A673 (cell line): Measurements from ENCODE around the gene FASN. TPM values are rescaled to one million over a fixed set of nuclear protein-coding genes. Genes with fewer than 3 reads are reported as not detected.

Experiments used
- BruUV-seq: library from RNA; stranded (reverse); fragments of 400-500 nt; replicated peaks from 2 replicates; lab custom pipeline; 2021; lab: Mats Ljungman, UMichigan
- CTCF ChIA-PET: fragments of 300-600 bp; sonication (Branson Sonifier 250); formaldehyde crosslinking; loops from one replicate; lab custom pipeline; 2022; ENCODE audit warnings: antibody characterized with exemption; lab: Charles Lee
- POLR2A ChIA-PET: fragments of 300-600 bp; sonication (Branson Sonifier 250); formaldehyde crosslinking; loops from one replicate; lab custom pipeline; 2022; ENCODE audit warnings: antibody characterized with exemption; ENCODE audit not compliant: low non-redundant PET; lab: Charles Lee
- DNase-seq: peaks from one replicate; pipeline ENCODE4 v3.0.0-alpha.2; 2015; ENCODE audit warnings: low spot score
- H3K27ac ChIP-seq: fragments of 200-600 bp; sonication (generic); 2 replicates; pipeline ENCODE4 v1.5.1; 2016; ENCODE audit warnings: mixed run types, low read depth, mild to moderate bottlenecking, mixed read lengths, antibody characterized with exemption, low read length; ENCODE audit not compliant: poor library complexity, severe bottlenecking
- H3K27me3 ChIP-seq: fragments of 200-600 bp; sonication (generic); replicated peaks from 2 replicates; pipeline ENCODE4 v1.6.1; 2017; ENCODE audit warnings: mixed run types, low read depth, mild to moderate bottlenecking, mixed read lengths, antibody characterized with exemption, low read length; ENCODE audit not compliant: insufficient read depth, poor library complexity
- H3K36me3 ChIP-seq: fragments of 200-600 bp; sonication (generic); 2 replicates; pipeline ENCODE4 v1.6.1; 2016; ENCODE audit warnings: mixed run types, mild to moderate bottlenecking, mixed read lengths, antibody characterized with exemption, low read length; ENCODE audit not compliant: insufficient read depth, poor library complexity, severe bottlenecking
- H3K4me1 ChIP-seq: fragments of 200-600 bp; sonication (generic); 2 replicates; pipeline ENCODE4 v1.6.1; 2017; ENCODE audit warnings: mixed run types, mild to moderate bottlenecking, mixed read lengths, antibody characterized with exemption, low read length; ENCODE audit not compliant: insufficient read depth, poor library complexity, severe bottlenecking
- H3K4me3 ChIP-seq: fragments of 200-600 bp; sonication (generic); 2 replicates; pipeline ENCODE4 v1.5.1; 2016; ENCODE audit warnings: low read depth, mixed run types, mild to moderate bottlenecking, mixed read lengths, low read length; ENCODE audit not compliant: poor library complexity, severe bottlenecking
- H3K9me3 ChIP-seq: fragments of 200-600 bp; sonication (generic); 2 replicates; pipeline ENCODE4 v1.6.1; 2016; ENCODE audit warnings: mixed run types, low read depth, mild to moderate bottlenecking, mixed read lengths, antibody characterized with exemption, low read length; ENCODE audit not compliant: poor library complexity, severe bottlenecking
- EZH2 ChIP-seq: fragments of 200-600 bp; sonication (generic); IDR thresholded peaks from 2 replicates; pipeline ENCODE4 v1.6.1; 2017; ENCODE audit warnings: borderline replicate concordance, low read depth, mild to moderate bottlenecking, mixed read lengths, antibody characterized with exemption, low read length; ENCODE audit not compliant: poor library complexity, severe bottlenecking
- intact Hi-C: fragments of 100-400 bp; cut with micrococcal nuclease; formaldehyde crosslinking; loops from one replicate; pipeline ENCODE4 v1.10.0; 2022; ENCODE audit not compliant: unreplicated experiment
- total RNA-seq: library from RNA; stranded (reverse); gene quantifications from 2 replicates; pipeline ENCODE4 v1.2.3, GENCODE V29; 2021
- TF ChIP-seq, protein P1 (sequence below): fragments of 300-800, 200-600 bp; sonication (generic); conservative IDR thresholded peaks from 2 replicates; pipeline ENCODE4 v1.5.1; 2017; ENCODE audit warnings: low read depth, mild to moderate bottlenecking, antibody characterized with exemption, low read length, moderate library complexity, mixed read lengths

FASN gene
- total RNA-seq, 1 experiment from 2014 or later, result 591 TPM

DNA sequence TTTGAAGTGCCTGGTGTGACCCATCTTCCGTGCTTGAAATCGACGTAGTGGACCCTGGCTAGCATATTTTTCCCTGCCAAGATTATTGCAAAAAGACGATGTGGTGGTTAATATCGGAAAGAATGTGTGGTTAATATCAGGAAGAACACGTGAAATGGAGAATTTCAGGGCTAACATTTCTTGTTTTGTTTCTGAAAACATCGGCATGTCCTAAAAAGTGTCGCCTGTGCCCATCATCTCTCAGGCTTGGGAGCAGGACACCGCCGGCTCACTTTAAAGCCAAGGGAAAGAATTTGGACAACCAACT lies 60.2 kb downstream of the FASN start:
- H3K36me3 ChIP-seq, result no peaks in the 10 kb centered on the region
- ChIA-PET CTCF (interaction anchor here (0.6 to 1.1 kb wide), 7 partner anchors 13 to 457 kb away, joined by 3 to 9 read pairs (median 5); partner anchors contain the start of genes CENPX, LRRC45 and PDE6G), POLR2A (interaction anchor here (0.7 to 0.8 kb wide), 2 partner anchors 15 to 61 kb away, joined by 3 read pairs; partner anchors contain the start of genes CENPX and LRRC45)
- H3K9me3 ChIP-seq, result no peaks in the 10 kb centered on the region
- H3K27me3 ChIP-seq, result no peaks in the 10 kb centered on the region
- H3K4me3 ChIP-seq, result peak overlapping the region; percentile 95
- H3K27ac ChIP-seq, result peak overlapping the region; percentile 92
- BruUV-seq, result no TSS peak
- DNase-seq, result no peak
- TF ChIP-seq EZH2, result no peak
- TF ChIP-seq, protein P1, sequence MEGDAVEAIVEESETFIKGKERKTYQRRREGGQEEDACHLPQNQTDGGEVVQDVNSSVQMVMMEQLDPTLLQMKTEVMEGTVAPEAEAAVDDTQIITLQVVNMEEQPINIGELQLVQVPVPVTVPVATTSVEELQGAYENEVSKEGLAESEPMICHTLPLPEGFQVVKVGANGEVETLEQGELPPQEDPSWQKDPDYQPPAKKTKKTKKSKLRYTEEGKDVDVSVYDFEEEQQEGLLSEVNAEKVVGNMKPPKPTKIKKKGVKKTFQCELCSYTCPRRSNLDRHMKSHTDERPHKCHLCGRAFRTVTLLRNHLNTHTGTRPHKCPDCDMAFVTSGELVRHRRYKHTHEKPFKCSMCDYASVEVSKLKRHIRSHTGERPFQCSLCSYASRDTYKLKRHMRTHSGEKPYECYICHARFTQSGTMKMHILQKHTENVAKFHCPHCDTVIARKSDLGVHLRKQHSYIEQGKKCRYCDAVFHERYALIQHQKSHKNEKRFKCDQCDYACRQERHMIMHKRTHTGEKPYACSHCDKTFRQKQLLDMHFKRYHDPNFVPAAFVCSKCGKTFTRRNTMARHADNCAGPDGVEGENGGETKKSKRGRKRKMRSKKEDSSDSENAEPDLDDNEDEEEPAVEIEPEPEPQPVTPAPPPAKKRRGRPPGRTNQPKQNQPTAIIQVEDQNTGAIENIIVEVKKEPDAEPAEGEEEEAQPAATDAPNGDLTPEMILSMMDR, result no peak
- intact Hi-C loops, result loop anchor here (5.0 kb wide), 1 partner anchor 59 kb away; the partner anchor contains the start of gene FASN
- peaks cover 11% of the 10 kb centered on the region for H3K4me1 ChIP-seq

DNA sequence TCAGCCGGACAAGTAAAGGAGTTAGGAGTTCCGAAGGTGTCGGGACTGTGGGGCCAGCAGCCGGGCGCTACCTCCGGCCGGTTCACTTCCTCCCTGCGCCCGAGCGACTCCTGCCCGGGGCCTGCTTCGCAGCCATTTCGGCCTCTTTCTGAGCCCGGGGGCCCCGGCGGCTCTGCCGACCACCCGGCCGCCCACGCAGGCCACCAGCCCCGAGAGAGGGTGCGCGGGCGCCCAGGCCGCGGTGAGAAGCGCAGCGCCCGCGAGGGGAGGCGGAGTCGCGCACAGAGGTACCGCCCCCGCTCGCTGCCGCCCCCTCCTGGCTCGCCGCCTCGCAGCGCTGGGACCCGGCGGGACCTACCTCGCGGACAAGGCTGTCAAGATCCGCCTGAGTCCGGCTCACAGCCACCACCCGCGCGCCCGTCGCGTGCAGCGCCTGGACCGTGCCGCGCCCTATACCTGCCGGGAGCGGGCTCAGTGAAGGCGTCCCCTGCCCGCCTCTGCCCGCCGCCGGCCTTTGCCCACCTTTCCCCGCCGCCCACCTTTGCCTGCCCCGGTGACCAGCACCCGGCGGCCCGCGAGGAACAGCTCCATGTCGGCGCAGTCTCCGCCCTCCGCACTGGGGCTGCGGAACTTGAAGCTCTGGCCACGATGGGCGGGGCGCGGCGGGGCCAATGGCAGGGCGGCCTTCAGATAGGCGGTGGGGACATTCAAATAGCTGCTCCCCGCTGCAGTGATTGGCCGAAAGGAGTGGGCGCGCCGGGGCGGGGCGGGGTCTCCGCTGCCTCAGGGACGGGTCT lies 60.7 kb downstream of the FASN start, which contains the start of gene DCXR:
TSS of gene DCXR (minus strand) at position 606 of the 797 bp plus-strand sequence. CDS start at position 591, 15 bp downstream.
- Histone ChIP-seq H3K36me3 (no peaks in the 10 kb centered on the region), H3K27ac (peak within 1 kb of the TSS; percentile 92), H3K4me3 (peak within 1 kb of the TSS; percentile 95), H3K27me3 (no peaks in the 10 kb centered on the region), H3K4me1 (peaks cover 11% of the 10 kb centered on the region), H3K9me3 (no peaks in the 10 kb centered on the region)
- ChIA-PET POLR2A (interaction anchor here (0.7 to 0.8 kb wide), 2 partner anchors 14 to 61 kb away, joined by 3 read pairs; partner anchors contain the start of genes CENPX and LRRC45), CTCF (interaction anchor here (0.6 to 1.1 kb wide), 7 partner anchors 13 to 457 kb away, joined by 3 to 9 read pairs (median 5); partner anchors contain the start of genes CENPX, LRRC45 and PDE6G)
- TF ChIP-seq EZH2, result no peak
- TF ChIP-seq, protein P1, result peak; percentile 72
- peak; percentile 99 for DNase-seq
- intact Hi-C loops, result loop anchor here (5.0 kb wide), 1 partner anchor 60 kb away; the partner anchor contains the start of gene FASN
- no TSS peak for BruUV-seq

DNA sequence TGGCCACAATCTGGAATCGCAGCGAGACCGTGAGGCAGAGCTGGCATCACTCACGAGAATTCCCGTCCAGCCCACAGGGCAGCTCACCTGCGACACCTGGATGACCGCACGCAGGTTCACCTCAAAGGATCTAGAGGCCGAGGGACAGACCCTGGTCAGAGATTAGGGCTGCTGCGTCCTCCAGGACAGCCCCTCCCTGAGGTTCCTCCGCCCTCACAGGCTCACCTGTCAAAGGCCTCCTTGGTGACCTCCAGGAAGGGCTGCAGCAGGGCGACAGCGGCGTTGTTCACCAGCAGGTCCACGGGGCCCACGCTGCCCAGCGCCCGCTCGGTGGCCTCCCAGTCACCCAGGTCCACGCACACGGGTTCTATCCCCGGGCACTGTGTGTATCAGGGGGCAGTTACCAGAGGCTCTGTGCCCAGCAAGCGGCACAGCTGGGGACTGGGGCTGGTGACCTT lies 61.4 kb downstream of the FASN start:
- H3K4me1 ChIP-seq, result peaks cover 11% of the 10 kb centered on the region
- H3K27ac ChIP-seq, result peak overlapping the region; percentile 92
- TF ChIP-seq EZH2, result no peak
- TF ChIP-seq, protein P1, result no peak
- H3K27me3 ChIP-seq, result no peaks in the 10 kb centered on the region
- no peak for DNase-seq
- intact Hi-C loops, result loop anchor here (5.0 kb wide), 1 partner anchor 61 kb away; the partner anchor contains the start of gene FASN
- CTCF ChIA-PET, result no interaction called here
- no TSS peak for BruUV-seq
- H3K9me3 ChIP-seq, result no peaks in the 10 kb centered on the region
- peak overlapping the region; percentile 95 for H3K4me3 ChIP-seq
- H3K36me3 ChIP-seq, result no peaks in the 10 kb centered on the region
- POLR2A ChIA-PET, result no interaction called here
